H1 (cell line): ENCODE data around the gene TUBAL3. TPM values are rescaled to one million over a fixed set of nuclear protein-coding genes. Genes with fewer than 3 reads are reported as not detected.

Source experiments
- CTCF ChIA-PET: fragments of 300-600 bp; sonication (Branson Sonifier 250); formaldehyde crosslinking; loops from one replicate; lab custom pipeline; 2021; ENCODE audit not compliant: partially characterized antibody; lab: Charles Lee
- POLR2A ChIA-PET: fragments of 300-600 bp; sonication (Branson Sonifier 250); formaldehyde crosslinking; loops from one replicate; lab custom pipeline; 2021; ENCODE audit warnings: inconsistent platforms; ENCODE audit not compliant: partially characterized antibody; lab: Charles Lee
- DNase-seq, 2 experiments: peaks; one replicate each; pipeline versions ENCODE4 v3.0.0 to v3.0.0-alpha.2; 2010 to 2022; ENCODE audit warnings: low spot score in 2 of 2, low read depth in 1 of 2, mixed read lengths in 1 of 2
- FAIRE-seq: peaks from 2 replicates; lab custom pipeline; 2011; peaks lifted over from hg19 to GRCh38; lab: Jason Lieb, UNC
- H2AFZ ChIP-seq: 2 replicates; pipeline ENCODE4 v1.8.1; 2012; ENCODE audit warnings: low read length, inconsistent platforms
- H2AK5ac ChIP-seq: 2 replicates; pipeline ENCODE4 v1.6.1; 2013; ENCODE audit warnings: low read depth, low read length
- H2BK120ac ChIP-seq: replicated peaks from 2 replicates; pipeline ENCODE3; 2013; ENCODE audit warnings: low read depth, low read length, inconsistent platforms
- H2BK12ac ChIP-seq: 2 replicates; pipeline ENCODE4 v1.6.1; 2013; ENCODE audit warnings: low read depth, low read length
- H2BK15ac ChIP-seq: 2 replicates; pipeline ENCODE4 v1.6.1; 2013; ENCODE audit warnings: low read length
- H2BK20ac ChIP-seq: 2 replicates; pipeline ENCODE4 v1.6.1; 2013; ENCODE audit warnings: low read length
- H2BK5ac ChIP-seq: 2 replicates; pipeline ENCODE4 v1.6.1; 2013; ENCODE audit warnings: low read depth, low read length
- H3K14ac ChIP-seq: 2 replicates; pipeline ENCODE4 v1.6.1; 2013; ENCODE audit warnings: inconsistent platforms; ENCODE audit not compliant: insufficient read length
- H3K18ac ChIP-seq: 2 replicates; pipeline ENCODE4 v1.6.1; 2013; ENCODE audit warnings: low read length; ENCODE audit errors: extremely low read depth
- H3K23ac ChIP-seq: 2 replicates; pipeline ENCODE4 v1.6.1; 2013; ENCODE audit warnings: inconsistent platforms; ENCODE audit not compliant: insufficient read length
- H3K23me2 ChIP-seq: 2 replicates; pipeline ENCODE4 v1.6.1; 2013; ENCODE audit warnings: low read depth, low read length
- H3K27ac ChIP-seq: 2 replicates; pipeline ENCODE4 v1.6.1; 2011; ENCODE audit warnings: low read depth, low read length, inconsistent platforms
- H3K27me3 ChIP-seq, 4 experiments: replicated peaks in 1 of 4; 1 replicate in 1 of 4; 2 replicates in 3 of 4; pipeline versions ENCODE4 v1.6.1 to v1.8.1; 2011 to 2013; ENCODE audit warnings: low read length in 3 of 4, mild to moderate bottlenecking in 3 of 4, inconsistent platforms in 2 of 4, mixed read lengths in 2 of 4, moderate library complexity in 1 of 4; ENCODE audit not compliant: control insufficient read depth in 3 of 4, insufficient read depth in 3 of 4; ENCODE audit errors: extremely low read depth in 1 of 4
- H3K36me3 ChIP-seq, 4 experiments: 2 replicates each; pipeline versions ENCODE4 v1.6.1 to v1.8.1; 2011 to 2013; ENCODE audit warnings: mild to moderate bottlenecking in 4 of 4, low read length in 3 of 4, moderate library complexity in 2 of 4, control low read depth in 1 of 4, inconsistent platforms in 1 of 4; ENCODE audit not compliant: insufficient read depth in 4 of 4, control insufficient read depth in 2 of 4
- H3K4ac ChIP-seq: replicated peaks from 2 replicates; pipeline ENCODE3; 2013; ENCODE audit warnings: low read length, low read depth, mixed read lengths, inconsistent platforms; ENCODE audit not compliant: insufficient read length
- H3K4me1 ChIP-seq, 4 experiments: replicated peaks in 1 of 4; 1 replicate in 1 of 4; 2 replicates in 3 of 4; pipeline versions ENCODE4 v1.6.1 to v1.8.1; 2011 to 2013; ENCODE audit warnings: low read length in 3 of 4, inconsistent platforms in 2 of 4, mixed read lengths in 1 of 4; ENCODE audit not compliant: insufficient read depth in 4 of 4, control insufficient read depth in 3 of 4
- H3K4me2 ChIP-seq, 2 experiments: 2 replicates each; pipeline versions ENCODE4 v1.6.1 to v1.8.1; 2011 to 2013; ENCODE audit warnings: low read depth in 2 of 2, low read length in 2 of 2, control low read depth in 1 of 2, inconsistent platforms in 1 of 2, mild to moderate bottlenecking in 1 of 2; ENCODE audit not compliant: insufficient read depth in 1 of 2
- H3K4me3 ChIP-seq, 4 experiments: fragments of 200-600, 300-600 bp in 1 of 4; sonication (generic), shearing (Covaris generic), sonication (Bioruptor Twin) in 1 of 4; 2 replicates each; pipeline versions ENCODE4 v1.5.1 to v1.8.1; 2011 to 2016; ENCODE audit warnings: low read length in 4 of 4, low read depth in 3 of 4, control low read depth in 2 of 4, inconsistent platforms in 2 of 4, mild to moderate bottlenecking in 2 of 4, mixed read lengths in 1 of 4, moderate library complexity in 1 of 4; ENCODE audit not compliant: insufficient read depth in 2 of 4; ENCODE audit errors: extremely low read depth in 1 of 4
- H3K56ac ChIP-seq: replicated peaks from 2 replicates; pipeline ENCODE3; 2013; ENCODE audit warnings: low read depth, mild to moderate bottlenecking, mixed read lengths, low read length, inconsistent platforms; ENCODE audit not compliant: insufficient read length
- H3K79me1 ChIP-seq: 2 replicates; pipeline ENCODE4 v1.6.1; 2013; ENCODE audit warnings: low read depth, low read length, control low read depth
- H3K79me2 ChIP-seq, 2 experiments: 2 replicates each; pipeline versions ENCODE4 v1.6.1 to v1.8.1; 2012 to 2013; ENCODE audit warnings: low read length in 2 of 2, mild to moderate bottlenecking in 2 of 2, inconsistent platforms in 1 of 2; ENCODE audit not compliant: insufficient read depth in 2 of 2, control insufficient read depth in 1 of 2
- H3K9ac ChIP-seq, 4 experiments: replicated peaks in 1 of 4; 1 replicate in 1 of 4; 2 replicates in 3 of 4; pipeline versions ENCODE4 v1.6.1 to v1.8.1; 2011 to 2013; ENCODE audit warnings: low read depth in 3 of 4, low read length in 3 of 4, control low read depth in 2 of 4, mild to moderate bottlenecking in 2 of 4, moderate library complexity in 2 of 4, inconsistent platforms in 1 of 4; ENCODE audit errors: extremely low read depth in 1 of 4
- H3K9me3 ChIP-seq, 2 experiments: 2 replicates each; pipeline versions ENCODE4 v1.6.1 to v1.8.1; 2012 to 2013; ENCODE audit warnings: mild to moderate bottlenecking in 2 of 2, moderate library complexity in 2 of 2, control low read depth in 1 of 2, inconsistent platforms in 1 of 2, low read depth in 1 of 2, low read length in 1 of 2, mixed read lengths in 1 of 2; ENCODE audit not compliant: insufficient read depth in 2 of 2
- H4K20me1 ChIP-seq, 2 experiments: replicated peaks in 1 of 2; 2 replicates each; pipeline versions ENCODE3 to v1.8.1; 2011 to 2013; ENCODE audit warnings: inconsistent platforms in 2 of 2, low read length in 2 of 2, mild to moderate bottlenecking in 1 of 2; ENCODE audit not compliant: insufficient read depth in 2 of 2, control insufficient read depth in 1 of 2
- H4K5ac ChIP-seq: 2 replicates; pipeline ENCODE4 v1.6.1; 2013; ENCODE audit warnings: low read length, low read depth, mixed read lengths, inconsistent platforms; ENCODE audit not compliant: insufficient read length
- H4K8ac ChIP-seq: 2 replicates; pipeline ENCODE4 v1.8.0; 2013; ENCODE audit warnings: mild to moderate bottlenecking, moderate library complexity, low read length, inconsistent platforms; ENCODE audit not compliant: insufficient read depth; ENCODE audit errors: extremely low read depth
- H4K91ac ChIP-seq: replicated peaks from 2 replicates; pipeline ENCODE3; 2013; ENCODE audit warnings: low read length, mixed read lengths, inconsistent platforms; ENCODE audit not compliant: insufficient read length
- MAX ChIP-seq: IDR thresholded peaks from 2 replicates; pipeline ENCODE4 v1.6.1; 2012; ENCODE audit warnings: inconsistent platforms
- WGBS, 2 experiments: shearing (Covaris generic) in 1 of 2; methylation state at CpG; one replicate each; pipeline versions ENCODE4 v1.1.6 to v1.1.7; 2013 to 2015; ENCODE audit warnings: low lambda C conversion rate in 2 of 2, mixed read lengths in 2 of 2, inconsistent platforms in 1 of 2, low coverage in 1 of 2, missing lambda C conversion rate in 1 of 2; ENCODE audit not compliant: insufficient replicate concordance in 2 of 2, insufficient coverage in 1 of 2, insufficient read length in 1 of 2; ENCODE audit errors: extremely low coverage in 1 of 2, missing lambda C conversion rate in 1 of 2; 5-methylcytosine and 5-hydroxymethylcytosine counted together
- polyA plus RNA-seq, 7 experiments: library from polyadenylated mRNA; depleted of rRNA in 3 of 7; stranded (reverse) in 5 of 7; unstranded in 2 of 7; fragments of >200 nt in 5 of 7; fragments of 200-250 nt in 2 of 7; gene quantifications; 1 replicate in 5 of 7; 2 replicates in 1 of 7; 4 replicates in 1 of 7; pipeline versions ENCODE4 v1.2.1 to v1.2.3, GENCODE V29; 2011 to 2013; ENCODE audit warnings: missing spikeins in 2 of 7, mixed read lengths in 2 of 7
- total RNA-seq: library from RNA; stranded (reverse); fragmentation: NEBNext Ultra II Directional; extraction: Animal tissue kit (Norgen Biotek cat#: 25700); gene quantifications from 2 replicates; pipeline ENCODE4 v1.2.1, GENCODE V29; 2021

TUBAL3 gene
- total and polyA plus RNA-seq, 2 of the 8 experiments (the other 6 are each of a cell fraction or from before 2014, with no cell fraction given), result 0.17 TPM; not detected in 1

GRCh38 chr10:5376450-5376849 is 28.2 kb downstream of the TUBAL3 start:
- no peak overlapping the region for H2BK5ac ChIP-seq
- H2AFZ ChIP-seq, result no peak overlapping the region
- H3K14ac ChIP-seq, result no peak overlapping the region
- DNase-seq (peak in 1 of 2 experiments; percentile 26), FAIRE-seq (no peak)
- CTCF ChIA-PET, result no interaction called here
- no peak overlapping the region for H3K9ac ChIP-seq
- no peak overlapping the region for H2AK5ac ChIP-seq
- no peaks in the 10 kb centered on the region; a peak in 1 of 7 replicates for H3K4me1 ChIP-seq
- peaks cover 6% of the 10 kb centered on the region; the same call in 1 of the 2 replicates for H3K23me2 ChIP-seq
- H4K5ac ChIP-seq, result no peak overlapping the region
- no peak for TF ChIP-seq MAX
- peaks cover 0 to under 1% of the 10 kb centered on the region in 2 experiments for H4K20me1 ChIP-seq
- H3K9me3 ChIP-seq, result no peaks in the 10 kb centered on the region; a peak in 1 of 4 replicates
- H4K8ac ChIP-seq, result no peak overlapping the region
- H3K56ac ChIP-seq, result no peak overlapping the region
- H3K79me2 ChIP-seq, result no peaks in the 10 kb centered on the region
- H2BK20ac ChIP-seq, result no peak overlapping the region
- POLR2A ChIA-PET, result no interaction called here
- no peaks in the 10 kb centered on the region for H3K79me1 ChIP-seq
- no peak overlapping the region for H3K23ac ChIP-seq
- 80% methylated on average over 4 of the region's 4 CpGs; no CpG with 5 or more reads in 1 of the 2 experiments for WGBS, 2 experiments
- H3K36me3 ChIP-seq, result no peaks in the 10 kb centered on the region
- no peak overlapping the region for H3K27ac ChIP-seq
- no peak overlapping the region for H3K4me3 ChIP-seq
- no peak overlapping the region for H3K18ac ChIP-seq
- no peak overlapping the region for H4K91ac ChIP-seq
- no peaks in the 10 kb centered on the region for H3K27me3 ChIP-seq
- no peak overlapping the region for H3K4ac ChIP-seq
- H2BK120ac ChIP-seq, result no peak overlapping the region
- H2BK12ac ChIP-seq, result no peak overlapping the region
- no peak overlapping the region for H2BK15ac ChIP-seq
- H3K4me2 ChIP-seq, result no peak overlapping the region
